D721Med (cell line): Measurements from ENCODE around the gene ZNF20.

ENCODE experiments used
- DNase-seq: peaks from one replicate; pipeline ENCODE4 v3.0.0; 2011; ENCODE audit warnings: low spot score; ENCODE audit not compliant: insufficient read length
- FAIRE-seq: peaks from 2 replicates; lab custom pipeline; 2011; peaks lifted over from hg19 to GRCh38; lab: Jason Lieb, UNC
- TF ChIP-seq, protein P1 (sequence below): IDR thresholded peaks from 2 replicates; pipeline ENCODE4 v1.5.1; 2012; ENCODE audit warnings: mild to moderate bottlenecking, control low read depth; ENCODE audit not compliant: insufficient read depth; ENCODE audit errors: missing control alignments

ZNF20 gene

DNA sequence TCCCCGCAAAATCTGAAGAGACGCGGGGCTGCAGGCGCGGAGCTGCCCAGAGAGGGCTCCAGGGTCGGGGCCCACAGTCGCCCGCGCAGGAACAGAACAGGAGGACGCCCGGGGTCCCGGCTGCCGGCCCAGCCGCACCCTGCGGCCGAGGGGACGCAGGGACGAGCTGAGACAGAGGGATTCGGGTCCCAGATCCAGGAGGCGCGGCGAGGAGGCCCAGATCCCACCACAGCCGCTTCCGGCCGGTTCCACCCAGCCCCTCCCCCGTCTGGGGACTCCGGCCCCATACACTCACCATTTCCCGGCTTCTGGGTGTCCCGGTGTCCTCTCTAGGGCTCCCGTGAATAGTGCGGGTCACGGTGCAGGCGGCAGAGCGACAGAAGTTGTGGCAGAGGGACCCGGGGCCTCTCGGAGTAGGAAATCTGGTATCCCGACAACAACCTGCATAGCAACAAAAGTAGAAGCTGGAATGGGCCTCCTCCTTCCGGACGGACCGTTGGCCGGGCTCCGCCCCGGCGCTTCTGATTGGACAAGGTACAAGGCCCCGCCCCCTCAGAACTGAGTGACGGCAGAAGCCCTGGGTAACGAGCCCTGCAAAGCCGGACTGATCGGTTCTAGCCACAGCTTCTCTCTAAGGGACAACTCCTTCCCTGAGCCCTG lies at the start of gene ZNF20:
Gene ZNF20, minus strand, starts transcription at position 466 of the 660 bp plus-strand sequence. Its CDS starts 168 bp downstream, at position 298.
- DNase-seq (peak; percentile 87), FAIRE-seq (no peak)
- TF ChIP-seq, protein P1, sequence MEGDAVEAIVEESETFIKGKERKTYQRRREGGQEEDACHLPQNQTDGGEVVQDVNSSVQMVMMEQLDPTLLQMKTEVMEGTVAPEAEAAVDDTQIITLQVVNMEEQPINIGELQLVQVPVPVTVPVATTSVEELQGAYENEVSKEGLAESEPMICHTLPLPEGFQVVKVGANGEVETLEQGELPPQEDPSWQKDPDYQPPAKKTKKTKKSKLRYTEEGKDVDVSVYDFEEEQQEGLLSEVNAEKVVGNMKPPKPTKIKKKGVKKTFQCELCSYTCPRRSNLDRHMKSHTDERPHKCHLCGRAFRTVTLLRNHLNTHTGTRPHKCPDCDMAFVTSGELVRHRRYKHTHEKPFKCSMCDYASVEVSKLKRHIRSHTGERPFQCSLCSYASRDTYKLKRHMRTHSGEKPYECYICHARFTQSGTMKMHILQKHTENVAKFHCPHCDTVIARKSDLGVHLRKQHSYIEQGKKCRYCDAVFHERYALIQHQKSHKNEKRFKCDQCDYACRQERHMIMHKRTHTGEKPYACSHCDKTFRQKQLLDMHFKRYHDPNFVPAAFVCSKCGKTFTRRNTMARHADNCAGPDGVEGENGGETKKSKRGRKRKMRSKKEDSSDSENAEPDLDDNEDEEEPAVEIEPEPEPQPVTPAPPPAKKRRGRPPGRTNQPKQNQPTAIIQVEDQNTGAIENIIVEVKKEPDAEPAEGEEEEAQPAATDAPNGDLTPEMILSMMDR = no peak

DNA sequence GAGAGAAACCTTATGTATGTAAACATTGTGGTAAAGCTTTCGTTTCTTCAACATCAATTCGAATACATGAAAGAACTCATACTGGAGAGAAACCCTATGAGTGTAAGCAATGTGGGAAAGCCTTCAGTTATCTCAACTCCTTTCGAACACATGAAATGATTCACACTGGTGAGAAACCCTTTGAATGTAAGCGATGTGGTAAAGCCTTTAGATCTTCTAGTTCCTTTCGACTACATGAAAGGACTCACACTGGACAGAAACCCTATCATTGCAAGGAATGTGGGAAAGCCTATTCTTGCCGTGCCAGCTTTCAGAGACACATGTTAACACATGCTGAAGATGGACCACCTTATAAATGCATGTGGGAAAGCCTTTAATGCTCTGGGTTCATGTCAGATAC lies 47.5 kb upstream of the ZNF20 start:
- no peak for DNase-seq
- FAIRE-seq = no peak
- TF ChIP-seq, protein P1 = no peak

DNA sequence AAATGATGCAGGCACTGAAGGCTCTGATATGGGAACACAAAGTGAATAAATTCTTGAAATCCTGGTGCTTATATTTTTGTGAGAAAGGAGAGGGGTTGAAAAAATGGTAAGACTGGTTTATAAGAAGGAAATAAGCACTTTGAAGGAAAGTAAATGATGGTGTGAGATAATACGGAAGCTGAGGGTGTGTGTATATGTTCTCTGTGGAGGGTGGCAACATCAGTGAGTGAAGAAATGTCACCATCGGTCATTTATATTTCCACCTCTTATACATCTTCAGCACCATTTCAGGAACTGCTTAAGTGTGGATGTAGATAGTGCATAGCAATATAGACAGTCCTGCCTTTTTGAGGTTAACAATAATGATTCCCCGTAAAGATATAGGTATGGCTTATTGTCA lies 40.2 kb upstream of the ZNF20 start:
- TF ChIP-seq, protein P1 = no peak
- no peak for DNase-seq
- no peak for FAIRE-seq

DNA sequence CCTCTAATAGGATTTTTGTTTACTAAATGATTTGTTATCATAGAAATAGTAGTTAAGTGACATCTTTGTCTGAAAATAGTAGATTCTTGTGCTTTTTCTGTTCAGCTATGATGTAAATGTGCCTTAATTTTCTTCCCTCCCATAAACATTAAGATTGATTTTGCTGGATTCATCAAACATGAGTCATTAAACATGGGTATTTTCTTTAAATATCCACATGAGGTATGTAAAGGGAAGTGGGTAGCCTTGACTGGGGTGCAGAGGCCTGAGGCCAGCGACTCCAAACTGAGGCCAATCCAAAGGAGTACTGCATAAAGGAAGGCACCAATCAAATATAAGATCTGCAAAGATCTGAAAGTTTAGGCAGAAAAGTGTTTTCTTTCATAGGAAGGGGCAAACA lies 26.5 kb upstream of the ZNF20 start:
- TF ChIP-seq, protein P1 = no peak
- DNase-seq = no peak
- FAIRE-seq = no peak

DNA sequence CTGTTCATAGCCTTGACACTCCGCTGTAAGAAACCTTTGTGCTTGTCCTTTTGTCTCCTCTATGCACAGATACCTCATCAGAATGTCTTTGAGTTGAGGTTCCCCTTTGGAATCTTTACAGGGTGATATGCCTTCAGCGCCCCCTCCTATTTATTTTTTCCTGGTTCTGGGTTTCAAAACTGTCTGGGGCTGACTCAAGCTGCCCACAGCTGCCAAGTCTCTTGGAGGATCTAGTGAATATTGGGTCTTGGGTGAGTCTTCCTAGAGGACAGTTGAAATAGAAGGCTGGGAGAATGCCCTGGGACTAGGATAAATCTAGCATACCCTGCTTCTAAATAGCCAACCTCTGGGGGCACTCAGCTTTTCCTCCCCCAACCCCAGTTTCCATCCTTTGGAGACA lies 23.7 kb upstream of the ZNF20 start:
- TF ChIP-seq, protein P1 = no peak
- no peak for DNase-seq
- FAIRE-seq = no peak

DNA sequence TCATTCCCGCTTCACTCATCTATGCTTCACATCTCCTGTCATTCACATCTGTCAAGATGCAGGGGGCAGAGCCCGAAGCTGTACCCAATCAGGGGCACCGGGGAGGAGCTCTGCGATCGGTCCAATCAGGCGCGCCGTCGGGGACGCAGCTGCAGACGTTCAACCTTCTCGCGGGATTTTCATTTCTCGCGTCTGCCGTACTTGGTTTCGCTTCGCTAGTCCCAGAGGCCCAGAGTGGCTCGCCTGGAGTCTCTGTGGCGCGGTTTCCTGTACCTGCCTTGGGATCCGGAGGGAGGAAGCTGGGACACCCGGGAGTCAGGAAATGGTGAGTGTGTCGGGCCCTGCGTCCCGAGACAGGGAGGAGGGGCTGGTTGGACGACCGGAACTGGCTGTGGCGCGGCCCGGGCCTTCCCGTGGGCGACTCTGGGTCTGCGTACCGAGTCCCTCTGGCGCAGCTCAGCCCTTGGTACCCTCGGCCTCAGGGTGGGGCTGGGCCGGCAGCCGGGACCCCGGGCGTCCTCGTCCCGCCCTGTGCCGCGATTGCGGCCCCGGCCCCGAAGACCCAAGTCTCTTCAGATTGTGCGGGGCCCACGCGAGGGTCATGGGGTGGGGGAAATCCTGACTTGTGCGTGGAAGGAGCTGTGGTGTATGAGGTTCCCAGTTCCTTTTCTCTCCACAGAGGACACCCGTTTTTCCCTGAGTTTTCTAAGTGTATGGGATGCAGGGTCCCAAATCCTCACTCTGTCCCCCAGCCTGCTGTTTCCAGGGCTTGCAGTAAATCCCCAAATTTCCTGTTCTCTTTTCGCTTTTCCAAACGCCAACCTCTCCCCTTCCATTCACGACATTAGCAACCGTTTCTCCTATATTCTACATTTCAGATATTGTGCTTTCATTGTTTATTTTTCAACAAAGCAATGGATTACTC lies 23.0 kb upstream of the ZNF20 start, which contains the start of gene ZNF136:
Gene ZNF136, plus strand, starts transcription at position 215 of the 925 bp plus-strand sequence. Its CDS starts 108 bp downstream, at position 323.
- FAIRE-seq = no peak
- TF ChIP-seq, protein P1 = no peak
- DNase-seq = peak; percentile 97
